Measurements from ENCODE around the gene RFX8. TPM values are rescaled to one million over a fixed set of nuclear protein-coding genes. Genes with fewer than 3 reads are reported as not detected.

Gene RFX8
- total RNA-seq, 4 donors from 2014 or later = 0.94 to 2.9 (median 1.5) TPM

- no peak for TF ChIP-seq CTCF (IDR thresholded peaks at IDR 0.05; ENCODE audit: low read depth)
Observed at GRCh38 chr2:101473911-101474701, 806 bp downstream of the RFX8 start.

GRCh38 chr2:101473591-101473910, 1.4 kb downstream of the RFX8 start:
- TF ChIP-seq CTCF (IDR thresholded peaks at IDR 0.05; ENCODE audit: low read depth) = no peak

DNA sequence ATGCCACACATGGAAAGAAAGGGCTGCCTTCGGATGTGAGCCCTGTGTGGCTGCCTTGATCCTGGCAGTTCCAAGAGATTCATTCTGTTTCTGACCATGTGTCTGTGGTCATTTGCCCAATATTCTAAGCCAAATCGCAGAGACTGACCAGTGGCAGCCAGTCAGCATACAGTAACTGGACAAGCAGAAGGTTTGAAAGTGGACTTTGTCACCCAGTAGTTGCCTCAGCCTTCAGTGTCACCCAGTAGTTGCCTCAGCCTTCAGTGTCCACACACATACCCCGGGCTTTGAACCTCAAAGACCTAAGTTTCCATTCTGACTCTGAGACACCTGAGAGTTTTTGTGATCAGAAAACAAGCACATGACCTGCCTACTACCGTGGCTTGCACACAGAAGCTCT, 5.0 kb downstream of the RFX8 start:
- no peak for TF ChIP-seq CTCF (IDR thresholded peaks at IDR 0.05; ENCODE audit: low read depth)

- TF ChIP-seq CTCF (IDR thresholded peaks at IDR 0.05; ENCODE audit: low read depth) = no peak
Observed at GRCh38 chr2:101467306-101467705, 7.6 kb downstream of the RFX8 start.

GRCh38 chr2:101466426-101466825, 8.5 kb downstream of the RFX8 start:
- TF ChIP-seq CTCF (IDR thresholded peaks at IDR 0.05; ENCODE audit: low read depth) = no peak

DNA sequence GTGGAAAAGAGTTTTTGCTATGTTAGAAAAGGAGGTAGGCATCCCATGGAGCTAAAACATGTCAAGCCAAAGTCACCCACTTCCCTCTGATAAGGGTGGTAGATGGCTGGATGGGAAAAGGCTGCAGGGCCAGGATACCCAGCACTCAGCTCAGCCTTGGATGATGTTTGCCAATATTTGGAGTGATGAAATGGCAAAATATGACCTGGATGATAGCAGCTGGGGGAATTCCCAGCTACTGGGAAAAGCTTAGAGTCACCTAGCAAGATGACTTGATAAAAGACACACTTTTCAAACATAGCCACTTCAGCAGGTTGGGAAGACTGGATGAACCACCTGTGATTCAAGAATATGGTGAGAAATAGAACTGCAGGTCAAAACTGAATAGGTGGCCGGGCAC, 10.1 kb downstream of the RFX8 start:
- TF ChIP-seq CTCF (IDR thresholded peaks at IDR 0.05; ENCODE audit: low read depth) = no peak

GRCh38 chr2:101463911-101464641, 10.8 kb downstream of the RFX8 start:
- no peak for TF ChIP-seq CTCF (IDR thresholded peaks at IDR 0.05; ENCODE audit: low read depth)

All from subcutaneous adipose tissue (tissue), 4 donors.